Measurements from ENCODE around the gene CBL. TPM values are rescaled to one million over a fixed set of nuclear protein-coding genes. Genes with fewer than 3 reads are reported as not detected.

The CBL gene
- total and polyA plus RNA-seq, 10 of the 15 experiments (the other 5 are each of a cell fraction or from before 2014, with no cell fraction given): 3.9 to 27.1 (median 9.5) TPM

DNA sequence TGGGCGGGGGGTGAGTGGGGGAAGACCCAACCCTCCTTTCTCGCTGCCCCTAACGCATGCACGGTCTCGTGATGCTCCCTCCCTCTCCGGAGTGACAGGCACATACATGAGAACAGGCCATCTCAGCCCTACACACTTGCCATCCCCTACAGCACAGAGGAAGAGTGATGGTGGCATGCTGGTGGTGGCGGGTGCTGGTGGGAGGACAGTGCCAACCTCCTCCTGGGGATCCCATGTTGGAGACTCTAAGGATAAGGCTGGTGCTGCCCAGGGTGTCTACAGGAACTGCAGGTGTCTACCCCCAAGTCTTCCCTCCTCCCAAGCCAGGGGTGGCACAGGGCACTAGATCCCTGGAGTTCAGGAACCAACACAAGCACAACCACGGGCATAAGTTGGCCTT is 44.3 kb upstream of the CBL start:
- ATAC-seq (no peak), FAIRE-seq (no peak), DNase-seq (ENCODE audit: low read depth, low spot score) (no peak)
- no peaks in the 10 kb centered on the region for H3K79me2 ChIP-seq (ENCODE audit: control insufficient read depth, insufficient read depth, low read length)
- no peak for TF ChIP-seq GABPA (IDR thresholded peaks at IDR 0.05; ENCODE audit: low read depth)
- no peak for TF ChIP-seq POLR2A (IDR thresholded peaks at IDR 0.05; ENCODE audit: low read depth, low read length)
- no peak for TF ChIP-seq MTA2 (IDR thresholded peaks at IDR 0.05; ENCODE audit: low read depth)
- TF ChIP-seq, protein P1, sequence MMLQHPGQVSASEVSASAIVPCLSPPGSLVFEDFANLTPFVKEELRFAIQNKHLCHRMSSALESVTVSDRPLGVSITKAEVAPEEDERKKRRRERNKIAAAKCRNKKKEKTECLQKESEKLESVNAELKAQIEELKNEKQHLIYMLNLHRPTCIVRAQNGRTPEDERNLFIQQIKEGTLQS (IDR thresholded peaks at IDR 0.05; ENCODE audit: borderline replicate concordance, extremely low read depth, low read depth, low read length): no peak
- no peak for TF ChIP-seq ZNF24 (IDR thresholded peaks at IDR 0.05)
- TF ChIP-seq MEF2B (IDR thresholded peaks at IDR 0.05; ENCODE audit: partially characterized antibody, poor library complexity, severe bottlenecking): no peak
- TF ChIP-seq, protein P2, sequence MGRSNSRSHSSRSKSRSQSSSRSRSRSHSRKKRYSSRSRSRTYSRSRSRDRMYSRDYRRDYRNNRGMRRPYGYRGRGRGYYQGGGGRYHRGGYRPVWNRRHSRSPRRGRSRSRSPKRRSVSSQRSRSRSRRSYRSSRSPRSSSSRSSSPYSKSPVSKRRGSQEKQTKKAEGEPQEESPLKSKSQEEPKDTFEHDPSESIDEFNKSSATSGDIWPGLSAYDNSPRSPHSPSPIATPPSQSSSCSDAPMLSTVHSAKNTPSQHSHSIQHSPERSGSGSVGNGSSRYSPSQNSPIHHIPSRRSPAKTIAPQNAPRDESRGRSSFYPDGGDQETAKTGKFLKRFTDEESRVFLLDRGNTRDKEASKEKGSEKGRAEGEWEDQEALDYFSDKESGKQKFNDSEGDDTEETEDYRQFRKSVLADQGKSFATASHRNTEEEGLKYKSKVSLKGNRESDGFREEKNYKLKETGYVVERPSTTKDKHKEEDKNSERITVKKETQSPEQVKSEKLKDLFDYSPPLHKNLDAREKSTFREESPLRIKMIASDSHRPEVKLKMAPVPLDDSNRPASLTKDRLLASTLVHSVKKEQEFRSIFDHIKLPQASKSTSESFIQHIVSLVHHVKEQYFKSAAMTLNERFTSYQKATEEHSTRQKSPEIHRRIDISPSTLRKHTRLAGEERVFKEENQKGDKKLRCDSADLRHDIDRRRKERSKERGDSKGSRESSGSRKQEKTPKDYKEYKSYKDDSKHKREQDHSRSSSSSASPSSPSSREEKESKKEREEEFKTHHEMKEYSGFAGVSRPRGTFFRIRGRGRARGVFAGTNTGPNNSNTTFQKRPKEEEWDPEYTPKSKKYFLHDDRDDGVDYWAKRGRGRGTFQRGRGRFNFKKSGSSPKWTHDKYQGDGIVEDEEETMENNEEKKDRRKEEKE (IDR thresholded peaks at IDR 0.05): no peak
- TF ChIP-seq HDGF (IDR thresholded peaks at IDR 0.05): no peak
- TF ChIP-seq MTA3 (IDR thresholded peaks at IDR 0.05; ENCODE audit: borderline replicate concordance, low read length): no peak
- no peak for TF ChIP-seq CHD4 (IDR thresholded peaks at IDR 0.05)
- no peak for TF ChIP-seq PAX5 (IDR thresholded peaks at IDR 0.05; ENCODE audit: borderline replicate concordance, low read depth, low read length)
- no peak for TF ChIP-seq NR2C1 (IDR thresholded peaks at IDR 0.05)
- no peak for TF ChIP-seq POLR2AphosphoS5 (IDR thresholded peaks at IDR 0.05; ENCODE audit: low read length)
- no peak for TF ChIP-seq KAT2A (conservative IDR thresholded peaks at IDR 0.05; ENCODE audit: control insufficient read depth, low read depth, low read length)
- no peak for TF ChIP-seq IKZF2 (IDR thresholded peaks at IDR 0.05)
- in situ Hi-C loops (cut with MboI) (no loop called here), intact Hi-C loops (cut with micrococcal nuclease; ENCODE audit: unreplicated experiment) (no loop called here)
- H3K4me3 ChIP-seq: no peak overlapping the region
- H3K27ac ChIP-seq (ENCODE audit: control insufficient read depth, insufficient read depth): no peak overlapping the region
- no peak overlapping the region for H3K4me2 ChIP-seq (ENCODE audit: control insufficient read depth, insufficient read depth)
- H3K4me1 ChIP-seq (ENCODE audit: control insufficient read depth, insufficient read depth, low read length): no peaks in the 10 kb centered on the region
- H3K9ac ChIP-seq (ENCODE audit: control insufficient read depth, insufficient read depth, low read length): no peak overlapping the region
- WGBS (ENCODE audit: insufficient coverage, insufficient replicate concordance, low lambda C conversion rate, missing lambda C conversion rate): 36% methylated on average over 8 of the region's 8 CpGs
- no peaks in the 10 kb centered on the region for H3K36me3 ChIP-seq (ENCODE audit: control insufficient read depth in 2 of 2, insufficient read depth in 2 of 2, low read length in 1 of 2)
- ChIA-PET SMC1A (ENCODE audit: uncharacterized antibody, unreplicated experiment) (no interaction called here), RAD21 (ENCODE audit: unreplicated experiment) (no interaction called here), CTCF (no interaction called here), POLR2A (no interaction called here)
- no peaks in the 10 kb centered on the region for H4K20me1 ChIP-seq (ENCODE audit: control insufficient read depth, insufficient read depth)
- no peaks in the 10 kb centered on the region; a peak in 1 of 4 replicates for H3K27me3 ChIP-seq (replicated peaks in 1 of 2; ENCODE audit: control insufficient read depth in 2 of 2, insufficient read depth in 2 of 2, low read length in 1 of 2)
- no peak overlapping the region for H2AFZ ChIP-seq (ENCODE audit: control insufficient read depth, low read depth, low read length)
- H3K9me3 ChIP-seq (replicated peaks; ENCODE audit: control insufficient read depth, insufficient read depth, low read length): no peaks in the 10 kb centered on the region
- BruUV-seq (replicated peaks): no TSS peak

Data from GM12878 (cell line).